Measurements from ENCODE around the gene RFNG.

The RFNG gene

DNA sequence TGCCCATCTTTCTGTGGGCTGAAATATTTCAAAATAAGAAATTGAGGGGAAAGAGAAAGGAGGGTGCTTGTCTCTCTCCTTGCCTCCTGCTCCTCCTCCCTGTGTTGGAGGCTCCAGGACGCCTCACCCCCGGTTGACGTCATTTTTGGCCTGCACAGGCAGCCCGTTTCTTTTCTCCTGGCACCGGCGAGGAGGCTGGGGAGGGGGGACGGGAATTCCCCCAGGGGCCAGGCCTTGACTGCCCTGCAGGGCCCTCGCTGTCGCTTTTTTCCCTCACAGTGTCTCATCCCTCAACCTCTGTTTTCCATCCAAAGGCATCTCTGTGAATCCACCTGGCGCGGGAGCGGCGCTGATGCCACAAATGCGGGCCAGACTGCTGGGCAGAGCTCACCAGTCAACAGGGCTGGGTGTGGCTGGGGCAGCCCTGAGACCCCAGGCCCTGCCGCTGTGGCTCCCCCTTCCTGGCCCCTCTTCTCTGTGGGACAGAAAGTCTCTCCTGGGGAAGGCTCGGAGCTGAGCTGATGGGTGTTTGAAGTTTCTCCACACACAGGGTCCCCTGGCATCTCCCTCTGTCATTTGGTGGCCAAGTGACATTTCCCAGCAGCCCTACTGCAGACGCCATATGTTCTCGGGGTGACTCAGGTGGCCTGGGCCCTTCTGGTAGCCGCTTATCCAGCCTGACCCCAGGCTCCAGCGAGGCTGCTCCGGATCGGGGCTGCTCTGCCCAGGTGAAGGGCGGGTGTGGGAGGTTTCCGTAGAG, 45.0 kb downstream of the RFNG start:
- Histone ChIP-seq H2AFZ (ENCODE audit: low read depth, low read length, severe bottlenecking) (no peak overlapping the region), H3K4me3 (ENCODE audit: insufficient read depth, low read length, poor library complexity, severe bottlenecking) (no peak overlapping the region), H4K20me1 (ENCODE audit: low read depth, low read length) (no peaks in the 10 kb centered on the region), H3K9me2 (replicated peaks; ENCODE audit: insufficient read depth, low read length) (no peaks in the 10 kb centered on the region), H3K27ac (ENCODE audit: low read depth, low read length) (no peak overlapping the region), H3K79me2 (ENCODE audit: insufficient read depth, low read length) (no peaks in the 10 kb centered on the region), H3K4me2 (ENCODE audit: low read depth, low read length, poor library complexity, severe bottlenecking) (no peak overlapping the region), H3K9me3 (ENCODE audit: insufficient read depth, low read length) (no peaks in the 10 kb centered on the region), H3K9ac (ENCODE audit: low read length) (no peak overlapping the region), H3F3A (ENCODE audit: insufficient read depth) (no peaks in the 10 kb centered on the region), H3K27me3 (ENCODE audit: low read length) (no peaks in the 10 kb centered on the region), H3K36me3 (ENCODE audit: low read length) (no peaks in the 10 kb centered on the region)
- TF ChIP-seq, protein P1, sequence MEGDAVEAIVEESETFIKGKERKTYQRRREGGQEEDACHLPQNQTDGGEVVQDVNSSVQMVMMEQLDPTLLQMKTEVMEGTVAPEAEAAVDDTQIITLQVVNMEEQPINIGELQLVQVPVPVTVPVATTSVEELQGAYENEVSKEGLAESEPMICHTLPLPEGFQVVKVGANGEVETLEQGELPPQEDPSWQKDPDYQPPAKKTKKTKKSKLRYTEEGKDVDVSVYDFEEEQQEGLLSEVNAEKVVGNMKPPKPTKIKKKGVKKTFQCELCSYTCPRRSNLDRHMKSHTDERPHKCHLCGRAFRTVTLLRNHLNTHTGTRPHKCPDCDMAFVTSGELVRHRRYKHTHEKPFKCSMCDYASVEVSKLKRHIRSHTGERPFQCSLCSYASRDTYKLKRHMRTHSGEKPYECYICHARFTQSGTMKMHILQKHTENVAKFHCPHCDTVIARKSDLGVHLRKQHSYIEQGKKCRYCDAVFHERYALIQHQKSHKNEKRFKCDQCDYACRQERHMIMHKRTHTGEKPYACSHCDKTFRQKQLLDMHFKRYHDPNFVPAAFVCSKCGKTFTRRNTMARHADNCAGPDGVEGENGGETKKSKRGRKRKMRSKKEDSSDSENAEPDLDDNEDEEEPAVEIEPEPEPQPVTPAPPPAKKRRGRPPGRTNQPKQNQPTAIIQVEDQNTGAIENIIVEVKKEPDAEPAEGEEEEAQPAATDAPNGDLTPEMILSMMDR (IDR thresholded peaks at IDR 0.05; ENCODE audit: insufficient read depth, low read length, poor library complexity, severe bottlenecking) = no peak
- no peak for TF ChIP-seq EZH2phosphoT487 (conservative IDR thresholded peaks at IDR 0.05; ENCODE audit: low read length)

DNA sequence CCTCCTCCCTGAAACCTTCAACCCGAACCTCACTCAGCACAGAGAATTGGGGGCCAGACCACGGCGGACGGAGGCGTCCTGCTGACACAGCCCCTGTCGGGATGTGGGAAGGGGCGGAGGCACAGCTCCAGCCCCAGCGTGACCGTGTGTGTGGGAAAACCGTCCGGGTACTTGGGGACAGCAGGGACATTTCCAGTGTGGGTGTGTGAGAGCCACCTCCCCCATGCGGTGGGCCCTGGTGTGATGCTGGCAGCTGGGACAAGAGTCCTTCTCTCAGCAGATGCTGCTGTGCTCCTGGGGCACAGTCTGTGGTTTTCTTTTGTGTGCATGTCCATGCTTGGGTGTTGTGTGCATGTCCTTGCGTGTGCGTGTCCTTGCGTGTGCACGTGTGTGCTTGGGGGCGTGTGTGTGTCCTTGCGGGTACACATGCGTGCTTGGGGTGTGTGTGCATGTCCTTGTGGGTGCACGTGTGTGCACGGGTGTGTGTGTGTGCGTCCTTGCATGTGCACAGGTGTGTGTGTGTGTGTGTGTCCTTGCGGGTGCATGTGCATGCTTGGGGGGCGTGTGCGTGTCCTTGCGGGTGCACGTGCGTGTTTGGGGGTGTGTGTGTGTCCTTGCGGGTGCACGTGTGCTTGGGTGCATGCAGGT, 45.8 kb downstream of the RFNG start:
- H3K9me3 ChIP-seq (ENCODE audit: insufficient read depth, low read length) = no peaks in the 10 kb centered on the region
- H3K27ac ChIP-seq (ENCODE audit: low read depth, low read length) = no peak overlapping the region
- H3K36me3 ChIP-seq (ENCODE audit: low read length) = no peaks in the 10 kb centered on the region
- no peak overlapping the region for H3K4me2 ChIP-seq (ENCODE audit: low read depth, low read length, poor library complexity, severe bottlenecking)
- H4K20me1 ChIP-seq (ENCODE audit: low read depth, low read length) = no peaks in the 10 kb centered on the region
- no peak overlapping the region for H3K9ac ChIP-seq (ENCODE audit: low read length)
- no peaks in the 10 kb centered on the region for H3K79me2 ChIP-seq (ENCODE audit: insufficient read depth, low read length)
- TF ChIP-seq EZH2phosphoT487 (conservative IDR thresholded peaks at IDR 0.05; ENCODE audit: low read length) = no peak
- TF ChIP-seq, protein P1 (IDR thresholded peaks at IDR 0.05; ENCODE audit: insufficient read depth, low read length, poor library complexity, severe bottlenecking) = no peak
- H3K4me3 ChIP-seq (ENCODE audit: insufficient read depth, low read length, poor library complexity, severe bottlenecking) = no peak overlapping the region
- no peaks in the 10 kb centered on the region for H3F3A ChIP-seq (ENCODE audit: insufficient read depth)
- H2AFZ ChIP-seq (ENCODE audit: low read depth, low read length, severe bottlenecking) = no peak overlapping the region
- H3K27me3 ChIP-seq (ENCODE audit: low read length) = no peaks in the 10 kb centered on the region
- no peaks in the 10 kb centered on the region for H3K9me2 ChIP-seq (replicated peaks; ENCODE audit: insufficient read depth, low read length)

DNA sequence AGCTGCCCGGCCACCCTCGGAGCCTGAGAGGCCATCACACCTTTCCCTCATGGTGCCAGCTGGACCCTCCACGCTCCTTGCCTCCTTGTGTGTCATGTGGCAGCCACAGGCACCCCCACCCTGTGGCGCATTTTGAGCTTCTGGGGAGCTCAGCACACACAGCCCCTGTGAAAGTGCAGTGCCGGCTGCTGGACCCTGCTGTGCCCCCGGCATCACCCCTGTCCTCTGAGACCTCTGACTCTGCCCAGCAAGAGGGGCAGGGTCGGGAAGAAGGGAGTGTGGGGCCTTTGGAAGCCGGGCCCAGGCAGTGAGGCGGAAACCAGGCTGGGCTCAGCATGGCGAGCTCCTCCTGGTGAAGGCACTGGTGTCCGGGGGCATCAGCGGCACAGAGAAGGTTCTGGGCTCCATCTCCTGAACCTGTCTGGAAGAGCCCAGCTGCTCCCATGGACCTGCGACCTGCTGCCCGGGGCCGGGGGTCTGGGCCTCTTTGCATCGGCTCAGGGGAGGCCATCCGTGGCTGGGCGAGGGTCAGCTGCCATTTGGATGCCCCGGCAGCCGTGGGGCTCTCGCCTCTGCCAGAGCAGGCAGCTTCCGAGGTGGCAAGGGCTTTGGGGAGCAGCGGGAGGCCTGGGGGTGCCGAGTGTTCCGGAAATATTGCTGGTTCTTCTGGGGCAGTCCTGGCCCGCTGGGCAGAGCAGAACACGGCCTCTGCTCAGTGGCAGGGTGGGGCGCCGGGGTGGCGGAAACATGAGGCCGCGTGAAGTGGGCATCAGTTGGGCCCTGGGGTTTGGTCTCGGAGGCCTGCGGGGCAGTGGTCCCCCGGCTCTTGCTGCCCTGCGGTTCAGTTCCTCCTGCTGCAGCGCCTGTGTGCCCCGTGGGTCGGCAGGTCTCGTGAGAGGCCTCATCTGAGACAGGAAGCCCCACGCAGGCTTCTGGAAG, 46.8 kb downstream of the RFNG start:
- Histone ChIP-seq H3K4me2 (ENCODE audit: low read depth, low read length, poor library complexity, severe bottlenecking) (no peak overlapping the region), H3K9me2 (replicated peaks; ENCODE audit: insufficient read depth, low read length) (no peaks in the 10 kb centered on the region), H2AFZ (ENCODE audit: low read depth, low read length, severe bottlenecking) (no peak overlapping the region), H4K20me1 (ENCODE audit: low read depth, low read length) (no peaks in the 10 kb centered on the region), H3K79me2 (ENCODE audit: insufficient read depth, low read length) (no peaks in the 10 kb centered on the region), H3K27me3 (ENCODE audit: low read length) (no peaks in the 10 kb centered on the region), H3K36me3 (ENCODE audit: low read length) (no peaks in the 10 kb centered on the region), H3K9ac (ENCODE audit: low read length) (no peak overlapping the region), H3F3A (ENCODE audit: insufficient read depth) (no peaks in the 10 kb centered on the region), H3K4me3 (ENCODE audit: insufficient read depth, low read length, poor library complexity, severe bottlenecking) (no peak overlapping the region), H3K9me3 (ENCODE audit: insufficient read depth, low read length) (no peaks in the 10 kb centered on the region), H3K27ac (ENCODE audit: low read depth, low read length) (no peak overlapping the region)
- TF ChIP-seq, protein P1 (IDR thresholded peaks at IDR 0.05; ENCODE audit: insufficient read depth, low read length, poor library complexity, severe bottlenecking) = no peak
- TF ChIP-seq EZH2phosphoT487 (conservative IDR thresholded peaks at IDR 0.05; ENCODE audit: low read length) = no peak

All from SU-DHL-6 (cell line).